Measurements from ENCODE around the gene PXN.
"Not testable (repeated sequence)": the region's sequence is repeated elsewhere in the genome, so short reads cannot be mapped to it uniquely, and the experiment has no call there.

Gene PXN

DNA sequence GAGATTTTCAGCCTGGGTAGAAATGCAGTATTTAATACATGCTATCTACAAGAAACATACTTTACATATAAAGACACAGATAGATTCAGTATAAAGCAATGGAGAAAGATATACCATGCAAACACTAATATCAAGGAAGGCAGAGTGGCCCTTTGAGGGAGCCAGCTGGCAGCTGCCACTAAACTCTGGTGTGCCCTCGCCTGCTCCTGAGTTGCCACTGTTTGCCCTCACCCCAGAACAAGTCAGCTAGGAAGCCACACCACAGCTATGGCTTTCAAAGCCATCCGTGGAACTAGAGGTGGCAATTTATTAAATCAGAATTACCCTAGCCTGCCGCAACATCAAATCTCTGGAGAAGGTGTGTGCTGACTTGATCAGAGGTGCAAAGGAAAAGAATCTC lies 18.3 kb downstream of the PXN start:
- Histone ChIP-seq H3K4me3 (replicated peaks; ENCODE audit: low read depth, low read length) (no peak overlapping the region), H3K36me3 (ENCODE audit: control insufficient read depth, insufficient read depth, low read length) (no peaks in the 10 kb centered on the region), H3K27me3 (replicated peaks; ENCODE audit: control insufficient read depth, insufficient read depth, low read length) (no peaks in the 10 kb centered on the region; the same call in 1 of the 2 replicates)
- TF ChIP-seq, protein P1, sequence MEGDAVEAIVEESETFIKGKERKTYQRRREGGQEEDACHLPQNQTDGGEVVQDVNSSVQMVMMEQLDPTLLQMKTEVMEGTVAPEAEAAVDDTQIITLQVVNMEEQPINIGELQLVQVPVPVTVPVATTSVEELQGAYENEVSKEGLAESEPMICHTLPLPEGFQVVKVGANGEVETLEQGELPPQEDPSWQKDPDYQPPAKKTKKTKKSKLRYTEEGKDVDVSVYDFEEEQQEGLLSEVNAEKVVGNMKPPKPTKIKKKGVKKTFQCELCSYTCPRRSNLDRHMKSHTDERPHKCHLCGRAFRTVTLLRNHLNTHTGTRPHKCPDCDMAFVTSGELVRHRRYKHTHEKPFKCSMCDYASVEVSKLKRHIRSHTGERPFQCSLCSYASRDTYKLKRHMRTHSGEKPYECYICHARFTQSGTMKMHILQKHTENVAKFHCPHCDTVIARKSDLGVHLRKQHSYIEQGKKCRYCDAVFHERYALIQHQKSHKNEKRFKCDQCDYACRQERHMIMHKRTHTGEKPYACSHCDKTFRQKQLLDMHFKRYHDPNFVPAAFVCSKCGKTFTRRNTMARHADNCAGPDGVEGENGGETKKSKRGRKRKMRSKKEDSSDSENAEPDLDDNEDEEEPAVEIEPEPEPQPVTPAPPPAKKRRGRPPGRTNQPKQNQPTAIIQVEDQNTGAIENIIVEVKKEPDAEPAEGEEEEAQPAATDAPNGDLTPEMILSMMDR (IDR thresholded peaks at IDR 0.05; ENCODE audit: insufficient read depth, low read length, poor library complexity, severe bottlenecking): no peak
- no peak for DNase-seq (ENCODE audit: extremely low read depth, insufficient read length)

- not testable (repeated sequence) for H3K36me3 ChIP-seq (ENCODE audit: control insufficient read depth, insufficient read depth, low read length); DNase-seq (ENCODE audit: extremely low read depth, insufficient read length); H3K4me3 ChIP-seq (replicated peaks; ENCODE audit: low read depth, low read length); H3K27me3 ChIP-seq (replicated peaks; ENCODE audit: control insufficient read depth, insufficient read depth, low read length)
Observed at GRCh38 chr12:120246705-120247104, 18.8 kb downstream of the PXN start.

- Histone ChIP-seq H3K4me3 (replicated peaks; ENCODE audit: low read depth, low read length) (no peak overlapping the region), H3K27me3 (replicated peaks; ENCODE audit: control insufficient read depth, insufficient read depth, low read length) (no peaks in the 10 kb centered on the region), H3K36me3 (ENCODE audit: control insufficient read depth, insufficient read depth, low read length) (no peaks in the 10 kb centered on the region)
- no peak for DNase-seq (ENCODE audit: extremely low read depth, insufficient read length)
- TF ChIP-seq, protein P1 (IDR thresholded peaks at IDR 0.05; ENCODE audit: insufficient read depth, low read length, poor library complexity, severe bottlenecking): no peak
Observed at GRCh38 chr12:120242971-120243699, 22.4 kb downstream of the PXN start.

- Histone ChIP-seq H3K4me3 (replicated peaks; ENCODE audit: low read depth, low read length) (no peak overlapping the region), H3K27me3 (replicated peaks; ENCODE audit: control insufficient read depth, insufficient read depth, low read length) (no peaks in the 10 kb centered on the region), H3K36me3 (ENCODE audit: control insufficient read depth, insufficient read depth, low read length) (no peaks in the 10 kb centered on the region)
- TF ChIP-seq, protein P1 (IDR thresholded peaks at IDR 0.05; ENCODE audit: insufficient read depth, low read length, poor library complexity, severe bottlenecking): no peak
- no peak for DNase-seq (ENCODE audit: extremely low read depth, insufficient read length)
Observed at GRCh38 chr12:120242275-120242799, 23.2 kb downstream of the PXN start.

DNA sequence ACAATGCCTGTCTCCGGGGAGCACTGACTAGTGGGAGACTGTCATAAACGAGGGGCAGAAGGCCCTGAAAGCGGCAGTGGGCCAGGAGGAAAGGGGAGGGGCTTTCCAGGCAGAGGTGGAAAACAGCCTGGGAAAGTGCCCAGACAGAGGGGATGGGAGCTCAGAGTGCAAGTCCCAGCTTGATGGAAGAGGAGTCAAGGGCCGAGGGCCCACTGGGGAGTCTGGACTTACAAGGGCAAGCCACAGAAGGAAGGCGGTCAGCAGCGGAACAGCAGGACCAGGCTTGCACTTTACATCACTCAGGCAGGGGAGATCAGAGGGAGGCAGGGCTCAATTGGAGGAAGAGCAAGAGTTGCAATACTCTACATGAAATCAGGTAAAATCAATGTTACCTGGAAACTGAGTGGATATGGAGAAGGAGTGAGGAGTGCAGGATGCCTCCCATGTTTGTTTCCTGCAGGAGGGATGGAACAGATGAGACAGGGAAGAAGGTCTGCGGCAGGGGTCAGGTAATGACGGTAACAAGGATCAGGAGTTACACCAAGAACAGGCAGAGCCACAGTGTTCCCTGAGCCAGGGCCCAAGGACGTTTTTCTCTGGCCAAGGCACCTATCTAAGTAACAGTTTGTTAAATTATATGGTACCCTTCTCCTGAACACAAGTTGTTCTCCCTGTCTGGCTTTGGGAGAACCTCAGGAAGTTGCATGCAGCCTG lies 23.8 kb downstream of the PXN start:
- Histone ChIP-seq H3K4me3 (replicated peaks; ENCODE audit: low read depth, low read length) (no peak overlapping the region), H3K27me3 (replicated peaks; ENCODE audit: control insufficient read depth, insufficient read depth, low read length) (no peaks in the 10 kb centered on the region), H3K36me3 (ENCODE audit: control insufficient read depth, insufficient read depth, low read length) (no peaks in the 10 kb centered on the region)
- TF ChIP-seq, protein P1 (IDR thresholded peaks at IDR 0.05; ENCODE audit: insufficient read depth, low read length, poor library complexity, severe bottlenecking): no peak
- no peak for DNase-seq (ENCODE audit: extremely low read depth, insufficient read length)

DNA sequence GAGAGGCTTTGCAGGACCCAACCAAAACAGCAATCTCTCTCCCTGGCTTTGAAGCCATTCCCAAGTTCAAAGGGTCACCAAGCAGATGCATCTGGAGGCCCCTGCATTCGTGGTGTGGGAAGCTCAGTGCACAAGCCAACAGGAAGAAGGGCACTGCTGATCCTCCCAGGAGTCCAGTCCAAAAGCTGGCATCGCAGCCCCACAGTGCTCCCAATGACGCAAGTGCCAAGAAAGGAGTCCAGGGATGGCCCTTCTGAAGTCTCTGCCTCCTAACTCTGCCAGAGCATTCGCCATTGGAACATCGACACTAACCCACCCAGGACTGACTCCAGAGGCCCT lies 25.1 kb downstream of the PXN start:
- DNase-seq (ENCODE audit: extremely low read depth, insufficient read length): no peak
- H3K4me3 ChIP-seq (replicated peaks; ENCODE audit: low read depth, low read length): no peak overlapping the region
- TF ChIP-seq, protein P1 (IDR thresholded peaks at IDR 0.05; ENCODE audit: insufficient read depth, low read length, poor library complexity, severe bottlenecking): no peak
- no peaks in the 10 kb centered on the region for H3K27me3 ChIP-seq (replicated peaks; ENCODE audit: control insufficient read depth, insufficient read depth, low read length)
- no peaks in the 10 kb centered on the region for H3K36me3 ChIP-seq (ENCODE audit: control insufficient read depth, insufficient read depth, low read length)
